H1 (cell line): Measurements from ENCODE around the gene SOX12. TPM values are rescaled to one million over a fixed set of nuclear protein-coding genes. Genes with fewer than 3 reads are reported as not detected.
A peak's percentile ranks its signal among the peaks of the same experiment; 100 is the strongest.

ENCODE experiments used
- EGR1 ChIP-seq: IDR thresholded peaks from 2 replicates; pipeline ENCODE4 v1.6.1; 2011; ENCODE audit warnings: low read depth, low read length, borderline replicate concordance
- POU5F1 ChIP-seq: IDR thresholded peaks from 2 replicates; pipeline ENCODE4 v1.6.1; 2011; ENCODE audit warnings: low read depth, mild to moderate bottlenecking, low read length, moderate library complexity
- RBBP5 ChIP-seq: IDR thresholded peaks from 2 replicates; pipeline ENCODE4 v1.7.1; 2012; ENCODE audit warnings: low read depth, mild to moderate bottlenecking, inconsistent platforms, low read length, moderate library complexity, borderline replicate concordance
- SAP30 ChIP-seq: fragments of 300-600 bp; sonication (generic); IDR thresholded peaks from 2 replicates; pipeline ENCODE4 v1.7.1; 2012; ENCODE audit warnings: low read length, moderate library complexity, mild to moderate bottlenecking, inconsistent platforms; ENCODE audit not compliant: insufficient read depth, insufficient replicate concordance
- SIN3A ChIP-seq, 2 experiments: IDR thresholded peaks in 1 of 2; conservative IDR thresholded peaks in 1 of 2; 2 replicates each; pipeline ENCODE4 v1.6.1; 2011 to 2012; ENCODE audit warnings: low read length in 2 of 2, improper control_type of control experiment in 1 of 2, low read depth in 1 of 2, mild to moderate bottlenecking in 1 of 2
- SP1 ChIP-seq: IDR thresholded peaks from 2 replicates; pipeline ENCODE4 v1.6.1; 2011; ENCODE audit warnings: low read depth, low read length
- SP4 ChIP-seq: IDR thresholded peaks from 2 replicates; pipeline ENCODE4 v1.6.1; 2012; ENCODE audit warnings: low read length, inconsistent platforms
- polyA plus RNA-seq, 7 experiments: library from polyadenylated mRNA; depleted of rRNA in 3 of 7; stranded (reverse) in 5 of 7; unstranded in 2 of 7; fragments of >200 nt in 5 of 7; fragments of 200-250 nt in 2 of 7; gene quantifications; 1 replicate in 5 of 7; 2 replicates in 1 of 7; 4 replicates in 1 of 7; pipeline versions ENCODE4 v1.2.1 to v1.2.3, GENCODE V29; 2011 to 2013; ENCODE audit warnings: missing spikeins in 2 of 7, mixed read lengths in 2 of 7
- total RNA-seq: library from RNA; stranded (reverse); fragmentation: NEBNext Ultra II Directional; extraction: Animal tissue kit (Norgen Biotek cat#: 25700); gene quantifications from 2 replicates; pipeline ENCODE4 v1.2.1, GENCODE V29; 2021
- TF ChIP-seq, protein P1 (sequence below): fragments of 300-600 bp; sonication (generic); IDR thresholded peaks from 2 replicates; pipeline ENCODE4 v1.7.1; 2012; ENCODE audit warnings: low read length, moderate library complexity, mild to moderate bottlenecking, inconsistent platforms; ENCODE audit not compliant: insufficient replicate concordance
- TF ChIP-seq, protein P2 (sequence below): IDR thresholded peaks from 2 replicates; pipeline ENCODE4 v1.6.1; 2011; ENCODE audit warnings: low read length, improper control_type of control experiment

The SOX12 gene
- total and polyA plus RNA-seq, 2 of the 8 experiments (the other 6 are each of a cell fraction or from before 2014, with no cell fraction given), result 6.4 to 63.0 TPM

- TF ChIP-seq, protein P1, sequence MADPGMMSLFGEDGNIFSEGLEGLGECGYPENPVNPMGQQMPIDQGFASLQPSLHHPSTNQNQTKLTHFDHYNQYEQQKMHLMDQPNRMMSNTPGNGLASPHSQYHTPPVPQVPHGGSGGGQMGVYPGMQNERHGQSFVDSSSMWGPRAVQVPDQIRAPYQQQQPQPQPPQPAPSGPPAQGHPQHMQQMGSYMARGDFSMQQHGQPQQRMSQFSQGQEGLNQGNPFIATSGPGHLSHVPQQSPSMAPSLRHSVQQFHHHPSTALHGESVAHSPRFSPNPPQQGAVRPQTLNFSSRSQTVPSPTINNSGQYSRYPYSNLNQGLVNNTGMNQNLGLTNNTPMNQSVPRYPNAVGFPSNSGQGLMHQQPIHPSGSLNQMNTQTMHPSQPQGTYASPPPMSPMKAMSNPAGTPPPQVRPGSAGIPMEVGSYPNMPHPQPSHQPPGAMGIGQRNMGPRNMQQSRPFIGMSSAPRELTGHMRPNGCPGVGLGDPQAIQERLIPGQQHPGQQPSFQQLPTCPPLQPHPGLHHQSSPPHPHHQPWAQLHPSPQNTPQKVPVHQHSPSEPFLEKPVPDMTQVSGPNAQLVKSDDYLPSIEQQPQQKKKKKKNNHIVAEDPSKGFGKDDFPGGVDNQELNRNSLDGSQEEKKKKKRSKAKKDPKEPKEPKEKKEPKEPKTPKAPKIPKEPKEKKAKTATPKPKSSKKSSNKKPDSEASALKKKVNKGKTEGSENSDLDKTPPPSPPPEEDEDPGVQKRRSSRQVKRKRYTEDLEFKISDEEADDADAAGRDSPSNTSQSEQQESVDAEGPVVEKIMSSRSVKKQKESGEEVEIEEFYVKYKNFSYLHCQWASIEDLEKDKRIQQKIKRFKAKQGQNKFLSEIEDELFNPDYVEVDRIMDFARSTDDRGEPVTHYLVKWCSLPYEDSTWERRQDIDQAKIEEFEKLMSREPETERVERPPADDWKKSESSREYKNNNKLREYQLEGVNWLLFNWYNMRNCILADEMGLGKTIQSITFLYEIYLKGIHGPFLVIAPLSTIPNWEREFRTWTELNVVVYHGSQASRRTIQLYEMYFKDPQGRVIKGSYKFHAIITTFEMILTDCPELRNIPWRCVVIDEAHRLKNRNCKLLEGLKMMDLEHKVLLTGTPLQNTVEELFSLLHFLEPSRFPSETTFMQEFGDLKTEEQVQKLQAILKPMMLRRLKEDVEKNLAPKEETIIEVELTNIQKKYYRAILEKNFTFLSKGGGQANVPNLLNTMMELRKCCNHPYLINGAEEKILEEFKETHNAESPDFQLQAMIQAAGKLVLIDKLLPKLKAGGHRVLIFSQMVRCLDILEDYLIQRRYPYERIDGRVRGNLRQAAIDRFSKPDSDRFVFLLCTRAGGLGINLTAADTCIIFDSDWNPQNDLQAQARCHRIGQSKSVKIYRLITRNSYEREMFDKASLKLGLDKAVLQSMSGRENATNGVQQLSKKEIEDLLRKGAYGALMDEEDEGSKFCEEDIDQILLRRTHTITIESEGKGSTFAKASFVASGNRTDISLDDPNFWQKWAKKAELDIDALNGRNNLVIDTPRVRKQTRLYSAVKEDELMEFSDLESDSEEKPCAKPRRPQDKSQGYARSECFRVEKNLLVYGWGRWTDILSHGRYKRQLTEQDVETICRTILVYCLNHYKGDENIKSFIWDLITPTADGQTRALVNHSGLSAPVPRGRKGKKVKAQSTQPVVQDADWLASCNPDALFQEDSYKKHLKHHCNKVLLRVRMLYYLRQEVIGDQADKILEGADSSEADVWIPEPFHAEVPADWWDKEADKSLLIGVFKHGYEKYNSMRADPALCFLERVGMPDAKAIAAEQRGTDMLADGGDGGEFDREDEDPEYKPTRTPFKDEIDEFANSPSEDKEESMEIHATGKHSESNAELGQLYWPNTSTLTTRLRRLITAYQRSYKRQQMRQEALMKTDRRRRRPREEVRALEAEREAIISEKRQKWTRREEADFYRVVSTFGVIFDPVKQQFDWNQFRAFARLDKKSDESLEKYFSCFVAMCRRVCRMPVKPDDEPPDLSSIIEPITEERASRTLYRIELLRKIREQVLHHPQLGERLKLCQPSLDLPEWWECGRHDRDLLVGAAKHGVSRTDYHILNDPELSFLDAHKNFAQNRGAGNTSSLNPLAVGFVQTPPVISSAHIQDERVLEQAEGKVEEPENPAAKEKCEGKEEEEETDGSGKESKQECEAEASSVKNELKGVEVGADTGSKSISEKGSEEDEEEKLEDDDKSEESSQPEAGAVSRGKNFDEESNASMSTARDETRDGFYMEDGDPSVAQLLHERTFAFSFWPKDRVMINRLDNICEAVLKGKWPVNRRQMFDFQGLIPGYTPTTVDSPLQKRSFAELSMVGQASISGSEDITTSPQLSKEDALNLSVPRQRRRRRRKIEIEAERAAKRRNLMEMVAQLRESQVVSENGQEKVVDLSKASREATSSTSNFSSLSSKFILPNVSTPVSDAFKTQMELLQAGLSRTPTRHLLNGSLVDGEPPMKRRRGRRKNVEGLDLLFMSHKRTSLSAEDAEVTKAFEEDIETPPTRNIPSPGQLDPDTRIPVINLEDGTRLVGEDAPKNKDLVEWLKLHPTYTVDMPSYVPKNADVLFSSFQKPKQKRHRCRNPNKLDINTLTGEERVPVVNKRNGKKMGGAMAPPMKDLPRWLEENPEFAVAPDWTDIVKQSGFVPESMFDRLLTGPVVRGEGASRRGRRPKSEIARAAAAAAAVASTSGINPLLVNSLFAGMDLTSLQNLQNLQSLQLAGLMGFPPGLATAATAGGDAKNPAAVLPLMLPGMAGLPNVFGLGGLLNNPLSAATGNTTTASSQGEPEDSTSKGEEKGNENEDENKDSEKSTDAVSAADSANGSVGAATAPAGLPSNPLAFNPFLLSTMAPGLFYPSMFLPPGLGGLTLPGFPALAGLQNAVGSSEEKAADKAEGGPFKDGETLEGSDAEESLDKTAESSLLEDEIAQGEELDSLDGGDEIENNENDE, result peak; percentile 29
- TF ChIP-seq SP4 (no peak), RBBP5 (no peak), EGR1 (no peak), POU5F1 (0 out of 2 replicates have a peak, but pooled peaks have one; percentile 69), SIN3A (conservative IDR thresholded peaks at IDR 0.05 in 1 of 2, IDR thresholded peaks at IDR 0.05 in 1 of 2; ENCODE audit: low read depth in 1 of 2, low read length in 2 of 2) (0 out of 4 replicates have a peak, but pooled peaks of 1 of the 2 experiments have one; percentile 22), SAP30 (no peak), SP1 (no peak; the same call in 1 of the 2 replicates)
- TF ChIP-seq, protein P2, sequence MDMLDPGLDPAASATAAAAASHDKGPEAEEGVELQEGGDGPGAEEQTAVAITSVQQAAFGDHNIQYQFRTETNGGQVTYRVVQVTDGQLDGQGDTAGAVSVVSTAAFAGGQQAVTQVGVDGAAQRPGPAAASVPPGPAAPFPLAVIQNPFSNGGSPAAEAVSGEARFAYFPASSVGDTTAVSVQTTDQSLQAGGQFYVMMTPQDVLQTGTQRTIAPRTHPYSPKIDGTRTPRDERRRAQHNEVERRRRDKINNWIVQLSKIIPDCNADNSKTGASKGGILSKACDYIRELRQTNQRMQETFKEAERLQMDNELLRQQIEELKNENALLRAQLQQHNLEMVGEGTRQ, result 0 out of 2 replicates have a peak, but pooled peaks have one; percentile 5
These were observed 24.9 kb upstream of the SOX12 start (continued) for GRCh38 chr20:300345-300990.
